ENCODE results near the gene TPM4.

TPM4 gene

GRCh38 chr19:16042533-16043085 is 33.7 kb upstream of the TPM4 start:
- DNase-seq = no peak

GRCh38 chr19:16043156-16043757 is 33.0 kb upstream of the TPM4 start:
- no peak for DNase-seq

- DNase-seq = no peak
These were observed 31.5 kb upstream of the TPM4 start for GRCh38 chr19:16044746-16045145.

- no peak for DNase-seq
These were observed 31.1 kb upstream of the TPM4 start for GRCh38 chr19:16045171-16045570.

GRCh38 chr19:16045893-16046292 is 30.4 kb upstream of the TPM4 start:
- no peak for DNase-seq

GRCh38 chr19:16048583-16048982 is 27.7 kb upstream of the TPM4 start:
- no peak for DNase-seq

- peak; percentile 50 for DNase-seq
These were observed 24.9 kb upstream of the TPM4 start for GRCh38 chr19:16051254-16052025.

- no peak for DNase-seq
These were observed 23.9 kb upstream of the TPM4 start for GRCh38 chr19:16052353-16052752.

GRCh38 chr19:16057062-16057461 is 19.2 kb upstream of the TPM4 start:
- no peak for DNase-seq

GRCh38 chr19:16060294-16060693 is 16.0 kb upstream of the TPM4 start:
- no peak for DNase-seq

- peak; percentile 41 for DNase-seq
These were observed 14.4 kb upstream of the TPM4 start for GRCh38 chr19:16061943-16062342.

- DNase-seq = peak; percentile 84
These were observed 13.5 kb upstream of the TPM4 start for GRCh38 chr19:16062789-16063188.

GRCh38 chr19:16064209-16064889 is 11.9 kb upstream of the TPM4 start:
- DNase-seq = no peak

- DNase-seq = peak; percentile 70
These were observed 9.6 kb upstream of the TPM4 start for GRCh38 chr19:16066611-16067104.

- no peak for DNase-seq
These were observed 8.9 kb upstream of the TPM4 start for GRCh38 chr19:16067205-16067938.

GRCh38 chr19:16068696-16069259 is 7.5 kb upstream of the TPM4 start:
- no peak for DNase-seq

GRCh38 chr19:16069813-16070365 is 6.4 kb upstream of the TPM4 start:
- no peak for DNase-seq

GRCh38 chr19:16070366-16070990 is 5.8 kb upstream of the TPM4 start:
- peak; percentile 85 for DNase-seq

- DNase-seq = no peak
These were observed 5.1 kb upstream of the TPM4 start for GRCh38 chr19:16071072-16071691.

GRCh38 chr19:16073481-16073880 is 2.8 kb upstream of the TPM4 start:
- peak; percentile 23 for DNase-seq

GRCh38 chr19:16073988-16074387 is 2.3 kb upstream of the TPM4 start:
- peak; percentile 23 for DNase-seq
